Naive thymus-derived CD8-positive, alpha-beta T cell (primary cell): ENCODE results near the gene MACROD1. TPM values are rescaled to one million over a fixed set of nuclear protein-coding genes. Genes with fewer than 3 reads are reported as not detected.

Experiments
- ATAC-seq, 2 donors: fragments of 150-1000 bp; cut with Tn5 transposase in 1 of 2; sonication (Bioruptor Pico), chemical (Tn5 transposase) in 1 of 2; 1 replicate in 1 of 2; 2 replicates in 1 of 2; pipeline ENCODE4 v1.10.0; 2021; ENCODE audit warnings: mild to moderate bottlenecking in 2 of 2, moderate library complexity in 2 of 2
- POLR2A ChIA-PET: fragments of 350-600 bp; sonication (Branson Sonifier 250); formaldehyde crosslinking; loops from one replicate; lab custom pipeline; 2021; ENCODE audit warnings: antibody characterized with exemption; lab: Charles Lee
- DNase-seq, 10 donors: peaks; one replicate each; pipeline versions ENCODE4 v3.0.0 to v3.0.0-alpha.2; 2020 to 2022
- H3K27ac Mint-ChIP-seq, 10 donors: one replicate each; pipeline ENCODE4 v1.8.0; 2020 to 2022; ENCODE audit warnings: mild to moderate bottlenecking in 10 of 10, mixed read lengths in 10 of 10, moderate library complexity in 4 of 10, inconsistent platforms in 1 of 10
- H3K27me3 Mint-ChIP-seq, 5 donors: one replicate each; pipeline ENCODE4 v1.8.0; 2021 to 2022; ENCODE audit warnings: mixed read lengths in 5 of 5
- H3K36me3 Mint-ChIP-seq, 3 donors: one replicate each; pipeline ENCODE4 v1.8.0; 2020 to 2022; ENCODE audit warnings: mixed read lengths in 3 of 3, mild to moderate bottlenecking in 2 of 3, inconsistent platforms in 1 of 3
- H3K4me1 Mint-ChIP-seq, 4 donors: one replicate each; pipeline ENCODE4 v1.8.0; 2021 to 2022; ENCODE audit warnings: mixed read lengths in 4 of 4
- H3K4me3 Mint-ChIP-seq, 10 donors: one replicate each; pipeline ENCODE4 v1.8.0; 2020 to 2022; ENCODE audit warnings: mild to moderate bottlenecking in 10 of 10, mixed read lengths in 10 of 10, moderate library complexity in 6 of 10, inconsistent platforms in 1 of 10
- H3K9me3 Mint-ChIP-seq, 9 donors: one replicate each; pipeline ENCODE4 v1.8.0; 2020 to 2022; ENCODE audit warnings: mixed read lengths in 9 of 9, mild to moderate bottlenecking in 3 of 9, inconsistent platforms in 1 of 9, moderate library complexity in 1 of 9
- polyA plus RNA-seq, 3 donors: library from polyadenylated mRNA; unstranded; fragments of 300-500 nt; fragmentation: Illumina TruSeq; gene quantifications; one replicate each; pipeline ENCODE4 v1.2.3, GENCODE V29; 2021
- total RNA-seq, 8 experiments: library from RNA in 2 of 8; stranded (reverse) in 2 of 8; gene quantifications; one replicate each; pipeline ENCODE4 v1.2.3 and lab custom pipeline; 2021 to 2026

Gene MACROD1
- total and polyA plus RNA-seq, 5 experiments from 2014 or later: 7.3 to 14.4 (median 10.8) TPM

- ATAC-seq (no peak), DNase-seq (no peak)
- H3K9me3 Mint-ChIP-seq: no peaks in the 10 kb centered on the region
- POLR2A ChIA-PET: no interaction called here
- H3K4me1 Mint-ChIP-seq: peaks cover 0 to 4% (median 2%) of the 10 kb centered on the region in 4 donors
- H3K4me3 Mint-ChIP-seq: no peak overlapping the region
- peaks cover 9 to 21% (median 19%) of the 10 kb centered on the region in 5 donors for H3K27me3 Mint-ChIP-seq
- no peaks in the 10 kb centered on the region for H3K36me3 Mint-ChIP-seq
- H3K27ac Mint-ChIP-seq: no peak overlapping the region
These were observed 137.4 kb downstream of the MACROD1 start for GRCh38 chr11:64028398-64029115.

- no peaks in the 10 kb centered on the region for H3K36me3 Mint-ChIP-seq
- POLR2A ChIA-PET: no interaction called here
- H3K9me3 Mint-ChIP-seq: no peaks in the 10 kb centered on the region
- no peak overlapping the region for H3K4me3 Mint-ChIP-seq
- DNase-seq: no peak
- no peak overlapping the region for H3K27ac Mint-ChIP-seq
- H3K27me3 Mint-ChIP-seq: peaks cover 6 to 19% (median 15%) of the 10 kb centered on the region in 5 donors
- no peak for ATAC-seq
- H3K4me1 Mint-ChIP-seq: peaks cover 0 to 4% (median 2%) of the 10 kb centered on the region in 4 donors
These were observed 138.1 kb downstream of the MACROD1 start for GRCh38 chr11:64027651-64028397.

GRCh38 chr11:64026575-64027205 is 139.2 kb downstream of the MACROD1 start:
- POLR2A ChIA-PET: no interaction called here
- Mint-ChIP-seq H3K27me3 (peaks cover 4 to 16% (median 10%) of the 10 kb centered on the region in 5 donors), H3K27ac (peak overlapping the region in 1 of 10 donors; percentile 9), H3K4me3 (no peak overlapping the region), H3K4me1 (peaks cover 0 to 4% (median 2%) of the 10 kb centered on the region in 4 donors), H3K9me3 (no peaks in the 10 kb centered on the region), H3K36me3 (no peaks in the 10 kb centered on the region)
- DNase-seq (no peak), ATAC-seq (no peak)

GRCh38 chr11:64025205-64025604 is 140.7 kb downstream of the MACROD1 start:
- Mint-ChIP-seq H3K4me3 (no peak overlapping the region), H3K9me3 (no peaks in the 10 kb centered on the region), H3K27ac (no peak overlapping the region), H3K27me3 (peaks cover 4 to 12% (median 10%) of the 10 kb centered on the region in 5 donors), H3K4me1 (peaks cover 0 to 4% (median 2%) of the 10 kb centered on the region in 4 donors), H3K36me3 (no peaks in the 10 kb centered on the region)
- ATAC-seq (no peak), DNase-seq (no peak)
- POLR2A ChIA-PET: interaction anchor here (0.6 to 0.7 kb wide), 2 partner anchors 23 to 395 kb away, joined by 3 read pairs; no protein-coding TSS in a partner anchor

- no peak for ATAC-seq
- Mint-ChIP-seq H3K27me3 (peaks cover 4 to 10% (median 6%) of the 10 kb centered on the region in 5 donors), H3K4me1 (peaks cover 0 to 4% (median 2%) of the 10 kb centered on the region in 4 donors), H3K4me3 (no peak overlapping the region), H3K27ac (peak overlapping the region in 1 of 10 donors; percentile 52), H3K36me3 (no peaks in the 10 kb centered on the region), H3K9me3 (no peaks in the 10 kb centered on the region)
- POLR2A ChIA-PET: no interaction called here
- DNase-seq: no peak
These were observed 141.9 kb downstream of the MACROD1 start for GRCh38 chr11:64023712-64024710.

GRCh38 chr11:64022125-64022784 is 143.7 kb downstream of the MACROD1 start:
- Mint-ChIP-seq H3K27me3 (peaks cover 0 to 8% (median 2%) of the 10 kb centered on the region in 5 donors), H3K36me3 (no peaks in the 10 kb centered on the region)
- POLR2A ChIA-PET: no interaction called here

GRCh38 chr11:64021757-64022093 is 144.2 kb downstream of the MACROD1 start:
- H3K36me3 Mint-ChIP-seq: no peaks in the 10 kb centered on the region
- H3K9me3 Mint-ChIP-seq: no peaks in the 10 kb centered on the region
- no peaks in the 10 kb centered on the region for H3K4me1 Mint-ChIP-seq
- H3K27ac Mint-ChIP-seq: no peak overlapping the region
- no peak overlapping the region for H3K4me3 Mint-ChIP-seq
- H3K27me3 Mint-ChIP-seq: peaks cover 0 to 2% (median 0%) of the 10 kb centered on the region in 5 donors
- POLR2A ChIA-PET: no interaction called here
- no peak for DNase-seq
- ATAC-seq: no peak

More at GRCh38 chr11:64022125-64022784, 143.7 kb downstream of the MACROD1 start:
- no peak overlapping the region for H3K27ac Mint-ChIP-seq
- ATAC-seq (no peak), DNase-seq (no peak)
- H3K4me3 Mint-ChIP-seq: no peak overlapping the region
- H3K9me3 Mint-ChIP-seq: no peaks in the 10 kb centered on the region
- peaks cover 0 to 4% (median 0%) of the 10 kb centered on the region in 4 donors for H3K4me1 Mint-ChIP-seq

- DNase-seq: no peak
- ATAC-seq: no peak
- Mint-ChIP-seq H3K4me1 (no peaks in the 10 kb centered on the region), H3K27ac (no peak overlapping the region), H3K4me3 (no peak overlapping the region), H3K27me3 (no peaks in the 10 kb centered on the region), H3K36me3 (no peaks in the 10 kb centered on the region), H3K9me3 (no peaks in the 10 kb centered on the region)
- POLR2A ChIA-PET: no interaction called here
These were observed 144.7 kb downstream of the MACROD1 start for GRCh38 chr11:64020976-64021756.

- Mint-ChIP-seq H3K9me3 (no peaks in the 10 kb centered on the region), H3K27me3 (no peaks in the 10 kb centered on the region), H3K36me3 (no peaks in the 10 kb centered on the region), H3K4me3 (no peak overlapping the region), H3K4me1 (no peaks in the 10 kb centered on the region), H3K27ac (peak overlapping the region in 1 of 10 donors; percentile 41)
- ATAC-seq: no peak
- POLR2A ChIA-PET: no interaction called here
- no peak for DNase-seq
These were observed 146.5 kb downstream of the MACROD1 start for GRCh38 chr11:64019106-64020037.

GRCh38 chr11:64018310-64018709 is 147.6 kb downstream of the MACROD1 start:
- DNase-seq: no peak
- Mint-ChIP-seq H3K9me3 (no peaks in the 10 kb centered on the region), H3K4me1 (no peaks in the 10 kb centered on the region), H3K36me3 (no peaks in the 10 kb centered on the region), H3K27ac (no peak overlapping the region), H3K27me3 (no peaks in the 10 kb centered on the region), H3K4me3 (no peak overlapping the region)
- POLR2A ChIA-PET: no interaction called here
- no peak for ATAC-seq
